ENCODE measurements around the gene CFDP1.
"Not testable (repeated sequence)": the region's sequence is repeated elsewhere in the genome, so short reads cannot be mapped to it uniquely, and the experiment has no call there.

Gene CFDP1

GRCh38 chr16:75460446-75460845 is 27.1 kb upstream of the CFDP1 start:
- Histone ChIP-seq H3K27ac (no peak overlapping the region), H3K36me3 (no peaks in the 10 kb centered on the region), H3K4me1 (peaks cover 0 to 31% (median 7%) of the 10 kb centered on the region in 4 donors), H3K27me3 (no peaks in the 10 kb centered on the region), H3K4me3 (no peak overlapping the region), H3K9me3 (no peaks in the 10 kb centered on the region)
- intact Hi-C loops (cut with DNase I; ENCODE audit: low total_unique reads) = loop anchor here (5.0 kb wide), 1 partner anchor 263 kb away; no protein-coding TSS in a partner anchor
- DNase-seq = no peak
- TF ChIP-seq, protein P1, sequence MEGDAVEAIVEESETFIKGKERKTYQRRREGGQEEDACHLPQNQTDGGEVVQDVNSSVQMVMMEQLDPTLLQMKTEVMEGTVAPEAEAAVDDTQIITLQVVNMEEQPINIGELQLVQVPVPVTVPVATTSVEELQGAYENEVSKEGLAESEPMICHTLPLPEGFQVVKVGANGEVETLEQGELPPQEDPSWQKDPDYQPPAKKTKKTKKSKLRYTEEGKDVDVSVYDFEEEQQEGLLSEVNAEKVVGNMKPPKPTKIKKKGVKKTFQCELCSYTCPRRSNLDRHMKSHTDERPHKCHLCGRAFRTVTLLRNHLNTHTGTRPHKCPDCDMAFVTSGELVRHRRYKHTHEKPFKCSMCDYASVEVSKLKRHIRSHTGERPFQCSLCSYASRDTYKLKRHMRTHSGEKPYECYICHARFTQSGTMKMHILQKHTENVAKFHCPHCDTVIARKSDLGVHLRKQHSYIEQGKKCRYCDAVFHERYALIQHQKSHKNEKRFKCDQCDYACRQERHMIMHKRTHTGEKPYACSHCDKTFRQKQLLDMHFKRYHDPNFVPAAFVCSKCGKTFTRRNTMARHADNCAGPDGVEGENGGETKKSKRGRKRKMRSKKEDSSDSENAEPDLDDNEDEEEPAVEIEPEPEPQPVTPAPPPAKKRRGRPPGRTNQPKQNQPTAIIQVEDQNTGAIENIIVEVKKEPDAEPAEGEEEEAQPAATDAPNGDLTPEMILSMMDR (IDR thresholded peaks at IDR 0.05) = no peak

GRCh38 chr16:75459691-75460090 is 26.4 kb upstream of the CFDP1 start:
- H3K36me3 ChIP-seq = no peaks in the 10 kb centered on the region
- no peak overlapping the region for H3K4me3 ChIP-seq
- no peak for DNase-seq
- no peaks in the 10 kb centered on the region for H3K9me3 ChIP-seq
- H3K4me1 ChIP-seq = peaks cover 0 to 27% (median 7%) of the 10 kb centered on the region in 4 donors
- H3K27me3 ChIP-seq = no peaks in the 10 kb centered on the region
- TF ChIP-seq, protein P1 (IDR thresholded peaks at IDR 0.05) = no peak
- intact Hi-C loops (cut with DNase I; ENCODE audit: low total_unique reads) = loop anchor here (5.0 kb wide), 1 partner anchor 262 kb away; no protein-coding TSS in a partner anchor
- H3K27ac ChIP-seq = no peak overlapping the region

DNA sequence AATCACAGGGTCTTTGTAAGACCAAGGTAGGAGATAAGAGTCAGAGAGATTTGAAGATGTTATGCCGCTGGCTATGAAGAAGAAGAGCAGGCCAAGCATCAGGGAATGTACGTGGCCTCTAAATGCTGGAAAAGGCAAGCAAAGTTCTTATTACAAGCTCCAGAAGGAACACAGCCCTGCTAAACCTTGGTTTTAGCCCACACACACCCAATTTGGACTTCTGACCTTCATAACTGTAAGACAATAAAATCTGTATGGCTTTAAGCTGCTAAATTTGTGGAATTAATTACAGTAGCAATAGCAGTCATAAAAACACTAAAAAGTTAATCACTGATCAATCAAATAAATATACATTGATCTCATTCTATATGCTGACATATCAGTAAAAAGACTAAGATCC is 25.1 kb upstream of the CFDP1 start:
- no peak overlapping the region for H3K27ac ChIP-seq
- no peaks in the 10 kb centered on the region for H3K27me3 ChIP-seq
- TF ChIP-seq, protein P1 (IDR thresholded peaks at IDR 0.05) = no peak
- H3K36me3 ChIP-seq = no peaks in the 10 kb centered on the region
- intact Hi-C loops (cut with DNase I; ENCODE audit: low total_unique reads) = no loop called here
- no peaks in the 10 kb centered on the region for H3K9me3 ChIP-seq
- no peak for DNase-seq
- H3K4me1 ChIP-seq = peaks cover 0 to 27% (median 7%) of the 10 kb centered on the region in 4 donors
- H3K4me3 ChIP-seq = no peak overlapping the region

GRCh38 chr16:75458029-75458428 is 24.7 kb upstream of the CFDP1 start:
- no peaks in the 10 kb centered on the region for H3K9me3 ChIP-seq
- H3K36me3 ChIP-seq = no peaks in the 10 kb centered on the region
- H3K27ac ChIP-seq = no peak overlapping the region
- H3K27me3 ChIP-seq = no peaks in the 10 kb centered on the region
- H3K4me3 ChIP-seq = no peak overlapping the region
- peaks cover 0 to 27% (median 7%) of the 10 kb centered on the region in 4 donors for H3K4me1 ChIP-seq
- TF ChIP-seq, protein P1 (IDR thresholded peaks at IDR 0.05) = no peak
- intact Hi-C loops (cut with DNase I; ENCODE audit: low total_unique reads) = no loop called here
- DNase-seq = no peak

DNA sequence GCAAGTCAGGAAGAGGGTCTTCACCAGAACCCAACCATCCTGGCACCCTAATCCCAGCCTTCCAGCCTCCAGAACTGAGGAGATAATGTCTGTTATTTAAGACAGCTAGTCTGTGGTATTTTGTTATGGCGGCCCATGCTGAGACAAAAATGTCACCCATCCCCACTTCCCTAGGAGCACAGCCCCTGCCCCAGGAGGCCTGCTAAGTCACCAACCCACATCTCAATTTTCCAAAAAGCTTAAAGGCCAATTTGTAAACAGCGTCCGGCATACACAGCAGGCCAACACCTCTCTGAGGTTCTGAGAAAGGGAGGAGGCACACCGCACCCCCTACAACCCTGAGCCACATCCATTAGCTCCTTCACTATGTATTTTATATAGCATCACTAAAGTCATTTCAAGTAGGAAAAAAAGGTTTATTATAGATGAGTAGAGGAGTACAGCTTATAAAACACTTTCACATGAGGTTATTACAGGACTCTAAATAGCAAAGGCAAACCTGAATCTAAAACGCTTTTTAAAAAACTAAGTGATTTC is 24.2 kb upstream of the CFDP1 start:
- Histone ChIP-seq H3K9me3 (no peaks in the 10 kb centered on the region), H3K4me1 (peaks cover 0 to 27% (median 3%) of the 10 kb centered on the region in 4 donors), H3K27me3 (no peaks in the 10 kb centered on the region), H3K36me3 (no peaks in the 10 kb centered on the region), H3K27ac (no peak overlapping the region), H3K4me3 (no peak overlapping the region)
- intact Hi-C loops (cut with DNase I; ENCODE audit: low total_unique reads) = no loop called here
- DNase-seq = no peak
- TF ChIP-seq, protein P1 (IDR thresholded peaks at IDR 0.05) = no peak

DNA sequence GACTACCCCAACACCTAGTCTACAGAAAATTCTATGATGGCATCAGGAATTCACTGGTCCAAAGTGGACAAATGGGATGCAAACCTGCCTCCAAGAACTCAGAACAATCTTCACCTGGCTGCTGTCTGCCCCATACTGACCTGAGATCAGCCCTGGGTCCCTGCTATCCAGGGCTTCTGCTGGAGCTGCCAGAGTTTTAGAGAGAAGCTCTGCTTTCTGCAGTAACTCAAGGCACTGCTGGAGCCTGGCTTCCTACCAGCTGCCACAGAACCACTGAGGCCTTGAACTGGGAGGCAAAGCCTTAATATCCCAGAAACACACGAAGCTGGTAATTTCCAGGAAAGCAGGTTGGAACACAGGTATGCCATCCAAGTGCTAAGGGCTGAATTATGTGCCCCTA is 23.7 kb upstream of the CFDP1 start:
- H3K4me1 ChIP-seq = peaks cover 0 to 23% (median 1%) of the 10 kb centered on the region in 4 donors
- DNase-seq = no peak
- H3K27ac ChIP-seq = no peak overlapping the region
- no peaks in the 10 kb centered on the region for H3K27me3 ChIP-seq
- no peaks in the 10 kb centered on the region for H3K36me3 ChIP-seq
- no peaks in the 10 kb centered on the region for H3K9me3 ChIP-seq
- H3K4me3 ChIP-seq = no peak overlapping the region
- intact Hi-C loops (cut with DNase I; ENCODE audit: low total_unique reads) = no loop called here
- TF ChIP-seq, protein P1 (IDR thresholded peaks at IDR 0.05) = no peak

DNA sequence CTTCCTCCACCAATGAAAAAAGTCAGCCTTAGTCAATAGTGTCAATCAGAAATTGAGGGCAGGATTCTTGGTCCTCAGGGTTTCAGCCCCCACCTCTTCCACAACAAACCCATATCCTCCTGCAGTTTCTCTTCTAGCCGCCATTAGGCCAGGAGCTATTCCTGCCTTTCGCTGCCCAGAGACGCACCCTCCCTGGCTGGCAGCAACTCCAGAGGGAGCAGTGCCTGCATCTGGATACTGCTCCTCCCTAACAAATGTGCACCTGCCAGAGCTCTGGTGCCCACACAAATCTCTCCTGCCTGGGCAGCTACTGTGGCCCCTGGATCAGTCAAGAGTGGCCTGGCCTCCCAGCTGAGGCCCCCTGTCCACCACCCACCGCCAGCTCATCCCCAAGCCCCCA is 23.2 kb upstream of the CFDP1 start:
- DNase-seq; H3K27me3 ChIP-seq; H3K36me3 ChIP-seq; H3K4me3 ChIP-seq; H3K27ac ChIP-seq; H3K9me3 ChIP-seq; intact Hi-C loops (cut with DNase I; ENCODE audit: low total_unique reads): not testable (repeated sequence)
- peaks cover 0 to 18% (median 0%) of the 10 kb centered on the region in 4 donors for H3K4me1 ChIP-seq

Measured in tibial artery (tissue), 4 donors.